OCI-LY7 (cell line): ENCODE data around the gene SSX2IP. TPM values are rescaled to one million over a fixed set of nuclear protein-coding genes. Genes with fewer than 3 reads are reported as not detected.
"Not testable (repeated sequence)": the region's sequence is repeated elsewhere in the genome, so short reads cannot be mapped to it uniquely, and the experiment has no call there.

ENCODE experiments used
- BruUV-seq: library from RNA; stranded (reverse); fragments of 400-500 nt; replicated peaks from 2 replicates; lab custom pipeline; 2021; lab: Mats Ljungman, UMichigan
- CTCF ChIA-PET: fragments of 300-600 bp; sonication (Branson Sonifier 250); formaldehyde crosslinking; loops from one replicate; lab custom pipeline; 2022; ENCODE audit warnings: antibody characterized with exemption; ENCODE audit not compliant: unreplicated experiment; lab: Charles Lee
- POLR2A ChIA-PET: fragments of 300-600 bp; sonication (Branson Sonifier 250); formaldehyde crosslinking; loops from one replicate; lab custom pipeline; 2022; ENCODE audit warnings: antibody characterized with exemption; lab: Charles Lee
- DNase-seq: peaks from one replicate; pipeline ENCODE4 v3.0.0-alpha.2; 2015; ENCODE audit warnings: low spot score
- H2AFZ ChIP-seq: fragments of 200-600 bp; sonication (generic), shearing (Covaris generic); 2 replicates; pipeline ENCODE4 v1.6.1; 2014; ENCODE audit warnings: mild to moderate bottlenecking, antibody characterized with exemption, low read length, moderate library complexity
- H3K27ac ChIP-seq: fragments of 200-600 bp; sonication (generic); 2 replicates; pipeline ENCODE4 v1.5.1; 2014; ENCODE audit warnings: mixed run types, low read depth, mild to moderate bottlenecking, moderate library complexity, low read length, inconsistent platforms; ENCODE audit not compliant: poor library complexity, severe bottlenecking
- H3K36me3 ChIP-seq: fragments of 200-600 bp; sonication (generic); 2 replicates; pipeline ENCODE4 v1.6.1; 2014; ENCODE audit warnings: mild to moderate bottlenecking, antibody characterized with exemption, low read length, moderate library complexity, mixed read lengths; ENCODE audit not compliant: insufficient read depth
- H3K4me1 ChIP-seq: fragments of 200-600 bp; sonication (generic); 2 replicates; pipeline ENCODE4 v1.5.1; 2014; ENCODE audit warnings: mild to moderate bottlenecking, low read length; ENCODE audit not compliant: insufficient read depth, poor library complexity, severe bottlenecking
- H3K4me2 ChIP-seq: fragments of 200-600 bp; sonication (generic); 2 replicates; pipeline ENCODE4 v1.6.1; 2014; ENCODE audit warnings: mild to moderate bottlenecking, low read length
- H3K4me3 ChIP-seq: fragments of 200-600 bp; sonication (generic); 2 replicates; pipeline ENCODE4 v1.5.1; 2014; ENCODE audit warnings: mild to moderate bottlenecking, low read depth, low read length; ENCODE audit not compliant: poor library complexity, severe bottlenecking
- H3K79me2 ChIP-seq: fragments of 200-600 bp; sonication (generic); 2 replicates; pipeline ENCODE4 v1.6.1; 2016; ENCODE audit warnings: low read depth, mild to moderate bottlenecking, low read length, moderate library complexity, mixed read lengths; ENCODE audit not compliant: insufficient read depth
- H3K9me2 ChIP-seq: fragments of 200-600 bp; sonication (generic); 2 replicates; pipeline ENCODE4 v1.6.1; 2016; ENCODE audit warnings: mild to moderate bottlenecking, low read length, mixed read lengths; ENCODE audit not compliant: insufficient read depth
- H3K9me3 ChIP-seq: fragments of 200-600 bp; sonication (generic); 2 replicates; pipeline ENCODE4 v1.6.1; 2014; ENCODE audit warnings: mild to moderate bottlenecking, mixed run types, low read length, mixed read lengths
- H4K20me1 ChIP-seq: fragments of 200-600 bp; sonication (generic); 2 replicates; pipeline ENCODE4 v1.6.1; 2014; ENCODE audit warnings: mild to moderate bottlenecking, antibody characterized with exemption, low read length, moderate library complexity, mixed read lengths; ENCODE audit not compliant: insufficient read depth
- CTCF ChIP-seq: fragments of 200-600 bp; sonication (generic); conservative IDR thresholded peaks from 2 replicates; pipeline ENCODE4 v1.5.1; 2014; ENCODE audit warnings: mild to moderate bottlenecking, antibody characterized with exemption, low read length, moderate library complexity, mixed read lengths
- EZH2phosphoT487 ChIP-seq: fragments of 200-600 bp; sonication (generic); IDR thresholded peaks from 2 replicates; pipeline ENCODE4 v1.6.1; 2018; ENCODE audit warnings: low read depth, borderline replicate concordance, mild to moderate bottlenecking, mixed run types, antibody characterized with exemption, low read length, moderate library complexity, mixed read lengths
- intact Hi-C: fragments of 100-400 bp; cut with micrococcal nuclease; formaldehyde crosslinking; loops from one replicate; pipeline ENCODE4 v1.10.0; 2022; ENCODE audit not compliant: unreplicated experiment
- total RNA-seq, 2 experiments: library from RNA; depleted of rRNA in 1 of 2; stranded (reverse); fragments of >200 nt in 1 of 2; shearing (Covaris generic) in 1 of 2; gene quantifications; 2 replicates each; pipeline ENCODE4 v1.2.3, GENCODE V29; 2014 to 2022

Gene SSX2IP
- total RNA-seq, 2 experiments from 2014 or later = 24.1 to 24.4 TPM

- TF ChIP-seq EZH2phosphoT487 = no peak
- no peak for TF ChIP-seq CTCF
- Histone ChIP-seq H3K27ac (no peak overlapping the region), H3K4me1 (no peaks in the 10 kb centered on the region), H3K4me3 (no peak overlapping the region), H3K36me3 (peaks cover 38% of the 10 kb centered on the region), H3K79me2 (no peaks in the 10 kb centered on the region), H3K4me2 (no peak overlapping the region), H2AFZ (no peak overlapping the region), H4K20me1 (no peaks in the 10 kb centered on the region), H3K9me2 (no peaks in the 10 kb centered on the region), H3K9me3 (no peaks in the 10 kb centered on the region)
- intact Hi-C loops = no loop called here
- BruUV-seq = no TSS peak
- CTCF ChIA-PET = no interaction called here
- POLR2A ChIA-PET = no interaction called here
- no peak for DNase-seq
These were observed 47.5 kb downstream of the SSX2IP start for GRCh38 chr1:84642774-84643173.

GRCh38 chr1:84639731-84640130 is 50.5 kb downstream of the SSX2IP start:
- H3K9me2 ChIP-seq, H3K27ac ChIP-seq, DNase-seq, BruUV-seq, H3K9me3 ChIP-seq, intact Hi-C loops, POLR2A ChIA-PET, H2AFZ ChIP-seq, H4K20me1 ChIP-seq, CTCF ChIA-PET, H3K79me2 ChIP-seq, H3K4me1 ChIP-seq, H3K4me2 ChIP-seq, H3K4me3 ChIP-seq: not testable (repeated sequence)
- peaks cover 11% of the 10 kb centered on the region; the same call in 1 of the 2 replicates for H3K36me3 ChIP-seq

DNA sequence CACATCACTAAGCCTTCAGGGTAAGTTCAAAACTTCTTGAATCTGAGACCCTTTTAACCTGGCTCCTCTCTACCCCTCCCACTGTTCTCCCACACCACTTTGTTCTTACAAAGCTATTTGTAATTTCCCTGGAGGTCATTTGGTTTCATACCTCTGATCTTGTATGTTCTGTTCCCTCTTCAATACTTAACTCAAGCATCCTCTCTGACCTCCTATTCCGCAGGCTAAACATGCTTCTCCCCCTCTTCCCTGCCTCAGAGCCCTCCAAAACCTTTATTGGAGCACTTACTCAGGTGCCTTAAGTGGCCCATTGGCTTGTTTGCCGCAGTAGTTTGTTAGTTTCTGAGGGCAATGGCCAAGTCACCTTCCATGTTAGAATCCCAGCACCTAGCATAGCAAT is 54.8 kb downstream of the SSX2IP start:
- Histone ChIP-seq H3K9me2 (no peaks in the 10 kb centered on the region), H3K9me3 (no peaks in the 10 kb centered on the region), H3K36me3 (no peaks in the 10 kb centered on the region), H3K4me1 (no peaks in the 10 kb centered on the region), H4K20me1 (no peaks in the 10 kb centered on the region), H3K27ac (no peak overlapping the region), H3K4me3 (no peak overlapping the region), H3K79me2 (no peaks in the 10 kb centered on the region), H2AFZ (no peak overlapping the region), H3K4me2 (no peak overlapping the region)
- intact Hi-C loops = no loop called here
- BruUV-seq = no TSS peak
- CTCF ChIA-PET = no interaction called here
- DNase-seq = no peak
- TF ChIP-seq CTCF (no peak), EZH2phosphoT487 (no peak)
- POLR2A ChIA-PET = no interaction called here
